ENCODE results near the gene PLIN4. TPM values are rescaled to one million over a fixed set of nuclear protein-coding genes. Genes with fewer than 3 reads are reported as not detected.

Gene PLIN4
- total and polyA plus RNA-seq, 2 donors (not counting 3 experiments of a cell fraction or from before 2014, with no cell fraction given) = 0.01 TPM; not detected in 1

DNA sequence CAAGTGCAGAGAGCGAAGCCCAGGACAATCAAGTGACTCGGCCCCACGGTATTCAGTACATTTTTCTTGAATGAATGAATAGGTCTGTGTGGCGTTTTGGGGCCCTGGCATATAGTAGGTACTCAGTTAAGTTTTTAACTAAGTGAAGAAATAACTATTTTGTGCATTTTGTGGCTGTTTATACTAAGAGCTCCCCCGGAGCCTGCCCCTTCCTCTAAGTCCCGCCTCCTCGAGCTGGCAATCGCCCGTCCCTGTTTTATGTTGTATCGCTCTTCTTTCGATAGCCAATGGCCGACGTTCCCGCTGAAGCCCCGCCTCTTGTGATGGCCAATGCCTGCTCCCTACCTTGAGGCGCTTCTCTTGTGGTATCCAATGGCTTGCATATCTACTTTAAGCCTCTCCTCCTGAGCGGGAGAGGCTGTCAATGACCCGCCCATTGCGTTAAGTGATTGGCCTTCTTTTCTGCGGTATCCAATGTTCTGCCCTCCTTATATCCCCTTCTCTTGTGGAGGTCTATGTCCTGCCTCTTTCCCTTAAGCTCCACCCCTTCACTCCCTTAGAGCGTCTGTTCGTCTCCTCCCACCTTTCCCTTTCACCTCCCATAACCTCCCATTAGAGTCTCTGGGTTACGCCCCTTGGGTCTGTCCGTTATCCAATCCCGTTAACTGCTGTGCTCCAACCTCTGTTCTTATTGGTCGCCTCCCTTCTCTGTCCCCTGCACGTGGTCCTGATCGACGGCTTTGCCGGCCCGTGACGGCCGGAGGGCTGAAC is 46.7 kb downstream of the PLIN4 start:
- TF ChIP-seq POLR2A (IDR thresholded peaks at IDR 0.05; ENCODE audit: low read depth, low read length) (peak; percentile 54), JUN (IDR thresholded peaks at IDR 0.05; ENCODE audit: borderline replicate concordance, insufficient read depth, insufficient read length, low read depth) (no peak)
- TF ChIP-seq, protein P1, sequence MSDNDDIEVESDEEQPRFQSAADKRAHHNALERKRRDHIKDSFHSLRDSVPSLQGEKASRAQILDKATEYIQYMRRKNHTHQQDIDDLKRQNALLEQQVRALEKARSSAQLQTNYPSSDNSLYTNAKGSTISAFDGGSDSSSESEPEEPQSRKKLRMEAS (IDR thresholded peaks at IDR 0.05; ENCODE audit: insufficient read depth, insufficient read length) = peak; percentile 99
- BruUV-seq (replicated peaks) = no TSS peak
- Histone ChIP-seq H3K9ac (replicated peaks; ENCODE audit: extremely low read depth, insufficient read depth, low read length) (peak overlapping the region; percentile 68), H3K9me1 (replicated peaks; ENCODE audit: control insufficient read depth, extremely low read depth, insufficient read depth, low read length) (no peaks in the 10 kb centered on the region), H3K4me3 (replicated peaks in 1 of 3; ENCODE audit: insufficient read depth in 1 of 3, low read depth in 1 of 3, low read length in 3 of 3) (peak overlapping the region; percentile 18 to 54 (median 34)), H3K27me3 (ENCODE audit: control insufficient read depth in 2 of 2, insufficient read depth in 2 of 2, low read length in 2 of 2) (no peaks in the 10 kb centered on the region), H2AFZ (ENCODE audit: low read depth, low read length) (peak overlapping the region; percentile 35), H4K20me1 (replicated peaks; ENCODE audit: control insufficient read depth, extremely low read depth, insufficient read depth, low read length) (no peaks in the 10 kb centered on the region), H3K36me3 (ENCODE audit: control insufficient read depth in 2 of 2, extremely low read depth in 1 of 2, insufficient read depth in 2 of 2, low read length in 2 of 2) (peaks cover 6 to 7% of the 10 kb centered on the region in 2 experiments), H3K27ac (ENCODE audit: insufficient read depth, low read depth, low read length) (peak overlapping the region; percentile 68), H3K4me1 (ENCODE audit: control insufficient read depth, extremely low read depth, insufficient read depth, low read length) (peaks cover 12% of the 10 kb centered on the region), H3K79me2 (ENCODE audit: control insufficient read depth, insufficient read depth, low read length) (peaks cover 24% of the 10 kb centered on the region), H3K4me2 (ENCODE audit: insufficient read depth, low read length) (peak overlapping the region; percentile 62), H3K9me3 (replicated peaks; ENCODE audit: control insufficient read depth, insufficient read depth, low read length) (no peaks in the 10 kb centered on the region)
- dilution Hi-C loops (cut with MboI; ENCODE audit: extremely low pct_ligation_motif_present, low sequenced_read_pairs) (no loop called here), intact Hi-C loops (cut with micrococcal nuclease) (loop anchor here (1.0 to 5.0 kb wide), 4 partner anchors 14 to 166 kb away; partner anchors contain the start of genes CHAF1A, TNFAIP8L1 and UBXN6)
- FAIRE-seq = peak; percentile 100
- ChIA-PET POLR2A (interaction anchor here (0.6 to 1.6 kb wide), 5 partner anchors 10 to 1399 kb away, joined by 3 to 11 read pairs (median 5); no protein-coding TSS in a partner anchor), CTCF (interaction anchor here (0.7 to 2.6 kb wide), 14 partner anchors 9 to 205 kb away, joined by 3 to 13 read pairs (median 4); partner anchors contain the start of genes CHAF1A, PLIN4, SH3GL1 and UBXN6)
- peak; percentile 100 for DNase-seq (ENCODE audit: low read depth, low spot score)

DNA sequence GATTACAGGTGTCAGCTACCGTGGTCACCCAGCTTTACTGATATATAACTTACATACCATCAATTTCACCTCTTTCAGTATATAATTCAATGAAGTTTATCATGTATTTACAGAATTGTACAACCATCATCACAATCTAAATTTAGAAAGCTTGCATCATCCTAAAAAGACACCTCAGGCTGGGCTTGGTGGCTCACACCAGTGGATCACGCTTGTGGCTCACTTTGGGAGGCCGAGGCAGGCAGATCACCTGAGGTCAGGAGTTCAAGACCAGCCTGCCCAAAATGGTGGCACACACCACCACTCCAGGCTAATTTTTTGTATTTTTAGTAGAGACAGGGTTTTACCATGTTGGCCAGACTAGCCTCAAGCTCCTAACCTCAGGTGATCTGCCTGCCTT is 50.5 kb downstream of the PLIN4 start:
- Histone ChIP-seq H3K9ac (replicated peaks; ENCODE audit: extremely low read depth, insufficient read depth, low read length) (no peak overlapping the region), H4K20me1 (replicated peaks; ENCODE audit: control insufficient read depth, extremely low read depth, insufficient read depth, low read length) (no peaks in the 10 kb centered on the region), H3K4me1 (ENCODE audit: control insufficient read depth, extremely low read depth, insufficient read depth, low read length) (no peaks in the 10 kb centered on the region), H3K4me3 (replicated peaks in 1 of 3; ENCODE audit: insufficient read depth in 1 of 3, low read depth in 1 of 3, low read length in 3 of 3) (no peak overlapping the region), H3K27me3 (ENCODE audit: control insufficient read depth in 2 of 2, insufficient read depth in 2 of 2, low read length in 2 of 2) (no peaks in the 10 kb centered on the region), H2AFZ (ENCODE audit: low read depth, low read length) (no peak overlapping the region), H3K27ac (ENCODE audit: insufficient read depth, low read depth, low read length) (no peak overlapping the region), H3K79me2 (ENCODE audit: control insufficient read depth, insufficient read depth, low read length) (peaks cover 5% of the 10 kb centered on the region), H3K9me3 (replicated peaks; ENCODE audit: control insufficient read depth, insufficient read depth, low read length) (no peaks in the 10 kb centered on the region), H3K36me3 (ENCODE audit: control insufficient read depth in 2 of 2, extremely low read depth in 1 of 2, insufficient read depth in 2 of 2, low read length in 2 of 2) (no peaks in the 10 kb centered on the region), H3K9me1 (replicated peaks; ENCODE audit: control insufficient read depth, extremely low read depth, insufficient read depth, low read length) (no peaks in the 10 kb centered on the region), H3K4me2 (ENCODE audit: insufficient read depth, low read length) (no peak overlapping the region)
- BruUV-seq (replicated peaks) = no TSS peak
- FAIRE-seq = no peak
- POLR2A ChIA-PET = no interaction called here
- CTCF ChIA-PET = no interaction called here
- intact Hi-C loops (cut with micrococcal nuclease) = no loop called here
- no peak for DNase-seq (ENCODE audit: low read depth, low spot score)
- dilution Hi-C loops (cut with MboI; ENCODE audit: extremely low pct_ligation_motif_present, low sequenced_read_pairs) = no loop called here
- TF ChIP-seq MYC (IDR thresholded peaks at IDR 0.05; ENCODE audit: low read depth, low read length) (no peak), JUN (IDR thresholded peaks at IDR 0.05; ENCODE audit: borderline replicate concordance, insufficient read depth, insufficient read length, low read depth) (no peak), FOS (IDR thresholded peaks at IDR 0.05; ENCODE audit: borderline replicate concordance, insufficient read depth, low read length) (no peak), POLR2A (IDR thresholded peaks at IDR 0.05; ENCODE audit: low read depth, low read length) (no peak), EZH2 (IDR thresholded peaks at IDR 0.05; ENCODE audit: borderline replicate concordance, low read depth, low read length, severe bottlenecking) (no peak), POLR2AphosphoS5 (IDR thresholded peaks at IDR 0.05; ENCODE audit: insufficient read depth, low read depth, low read length) (no peak), GATA2 (IDR thresholded peaks at IDR 0.05; ENCODE audit: insufficient read depth, insufficient read length, low read depth, low read length) (no peak)
- TF ChIP-seq, protein P1 (IDR thresholded peaks at IDR 0.05; ENCODE audit: insufficient read depth, insufficient read length) = no peak
- TF ChIP-seq, protein P2, sequence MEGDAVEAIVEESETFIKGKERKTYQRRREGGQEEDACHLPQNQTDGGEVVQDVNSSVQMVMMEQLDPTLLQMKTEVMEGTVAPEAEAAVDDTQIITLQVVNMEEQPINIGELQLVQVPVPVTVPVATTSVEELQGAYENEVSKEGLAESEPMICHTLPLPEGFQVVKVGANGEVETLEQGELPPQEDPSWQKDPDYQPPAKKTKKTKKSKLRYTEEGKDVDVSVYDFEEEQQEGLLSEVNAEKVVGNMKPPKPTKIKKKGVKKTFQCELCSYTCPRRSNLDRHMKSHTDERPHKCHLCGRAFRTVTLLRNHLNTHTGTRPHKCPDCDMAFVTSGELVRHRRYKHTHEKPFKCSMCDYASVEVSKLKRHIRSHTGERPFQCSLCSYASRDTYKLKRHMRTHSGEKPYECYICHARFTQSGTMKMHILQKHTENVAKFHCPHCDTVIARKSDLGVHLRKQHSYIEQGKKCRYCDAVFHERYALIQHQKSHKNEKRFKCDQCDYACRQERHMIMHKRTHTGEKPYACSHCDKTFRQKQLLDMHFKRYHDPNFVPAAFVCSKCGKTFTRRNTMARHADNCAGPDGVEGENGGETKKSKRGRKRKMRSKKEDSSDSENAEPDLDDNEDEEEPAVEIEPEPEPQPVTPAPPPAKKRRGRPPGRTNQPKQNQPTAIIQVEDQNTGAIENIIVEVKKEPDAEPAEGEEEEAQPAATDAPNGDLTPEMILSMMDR (IDR thresholded peaks at IDR 0.05; ENCODE audit: extremely low read depth in 1 of 2, insufficient read depth in 1 of 2, low read depth in 1 of 2, low read length in 2 of 2) = no peak
